ENCODE results near the gene ACAD8.
"Not testable (repeated sequence)": the region's sequence is repeated elsewhere in the genome, so short reads cannot be mapped to it uniquely, and the experiment has no call there.

The ACAD8 gene

DNA sequence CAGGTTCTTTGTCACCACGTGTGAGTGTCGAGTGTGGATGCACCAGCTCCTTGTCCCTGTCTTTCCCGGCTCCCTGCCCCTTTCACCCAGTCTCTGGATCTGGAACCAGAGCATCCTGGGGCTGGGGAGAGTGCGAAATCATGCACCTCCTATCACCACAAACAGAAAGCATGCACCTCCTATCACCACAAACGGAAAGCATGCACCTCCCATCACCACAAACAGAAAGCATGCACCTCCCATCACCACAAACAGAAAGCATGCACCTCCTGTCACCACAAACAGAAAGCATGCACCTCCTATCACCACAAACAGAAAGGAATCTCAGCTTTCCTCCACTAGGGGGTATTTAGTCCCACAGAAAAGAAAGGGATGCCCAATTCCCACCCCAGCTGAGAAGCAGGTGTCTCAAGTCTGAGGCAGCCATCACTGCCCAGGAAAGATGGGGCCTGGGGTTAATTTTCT is 16.9 kb downstream of the ACAD8 start:
- no peak overlapping the region for H3K27ac Mint-ChIP-seq
- ATAC-seq (peak; percentile 36), DNase-seq (no peak)
- H3K36me3 Mint-ChIP-seq (ENCODE audit: low read depth), result no peaks in the 10 kb centered on the region
- peaks cover 37% of the 10 kb centered on the region for H3K4me1 Mint-ChIP-seq
- no peak overlapping the region for H3K4me3 Mint-ChIP-seq
- peaks cover 8% of the 10 kb centered on the region for H3K27me3 Mint-ChIP-seq
- no peaks in the 10 kb centered on the region for H3K9me3 Mint-ChIP-seq

DNA sequence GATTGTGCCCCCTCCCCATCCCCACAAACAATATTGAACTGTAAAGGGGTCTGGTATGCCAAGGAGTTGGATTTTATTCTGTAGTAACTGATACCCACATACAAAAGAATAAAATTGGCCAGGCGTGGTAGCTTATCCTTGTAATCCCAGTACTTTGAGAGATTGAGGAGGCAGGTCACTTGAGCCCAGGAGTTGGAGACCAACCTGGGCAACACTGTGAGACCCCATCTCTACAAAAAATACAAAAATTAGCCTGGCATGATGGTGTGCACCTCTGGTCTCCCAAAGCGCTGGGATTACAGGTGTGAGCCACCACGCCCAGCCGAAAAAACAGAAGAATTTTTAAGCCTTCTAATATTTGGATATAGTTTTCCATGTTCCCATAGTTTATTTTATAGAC is 18.6 kb downstream of the ACAD8 start:
- no peak overlapping the region for H3K27ac Mint-ChIP-seq
- ATAC-seq (no peak), DNase-seq (no peak)
- H3K4me1 Mint-ChIP-seq, result peaks cover 42% of the 10 kb centered on the region
- no peaks in the 10 kb centered on the region for H3K36me3 Mint-ChIP-seq (ENCODE audit: low read depth)
- H3K9me3 Mint-ChIP-seq, result no peaks in the 10 kb centered on the region
- no peak overlapping the region for H3K4me3 Mint-ChIP-seq
- peaks cover 8% of the 10 kb centered on the region for H3K27me3 Mint-ChIP-seq

DNA sequence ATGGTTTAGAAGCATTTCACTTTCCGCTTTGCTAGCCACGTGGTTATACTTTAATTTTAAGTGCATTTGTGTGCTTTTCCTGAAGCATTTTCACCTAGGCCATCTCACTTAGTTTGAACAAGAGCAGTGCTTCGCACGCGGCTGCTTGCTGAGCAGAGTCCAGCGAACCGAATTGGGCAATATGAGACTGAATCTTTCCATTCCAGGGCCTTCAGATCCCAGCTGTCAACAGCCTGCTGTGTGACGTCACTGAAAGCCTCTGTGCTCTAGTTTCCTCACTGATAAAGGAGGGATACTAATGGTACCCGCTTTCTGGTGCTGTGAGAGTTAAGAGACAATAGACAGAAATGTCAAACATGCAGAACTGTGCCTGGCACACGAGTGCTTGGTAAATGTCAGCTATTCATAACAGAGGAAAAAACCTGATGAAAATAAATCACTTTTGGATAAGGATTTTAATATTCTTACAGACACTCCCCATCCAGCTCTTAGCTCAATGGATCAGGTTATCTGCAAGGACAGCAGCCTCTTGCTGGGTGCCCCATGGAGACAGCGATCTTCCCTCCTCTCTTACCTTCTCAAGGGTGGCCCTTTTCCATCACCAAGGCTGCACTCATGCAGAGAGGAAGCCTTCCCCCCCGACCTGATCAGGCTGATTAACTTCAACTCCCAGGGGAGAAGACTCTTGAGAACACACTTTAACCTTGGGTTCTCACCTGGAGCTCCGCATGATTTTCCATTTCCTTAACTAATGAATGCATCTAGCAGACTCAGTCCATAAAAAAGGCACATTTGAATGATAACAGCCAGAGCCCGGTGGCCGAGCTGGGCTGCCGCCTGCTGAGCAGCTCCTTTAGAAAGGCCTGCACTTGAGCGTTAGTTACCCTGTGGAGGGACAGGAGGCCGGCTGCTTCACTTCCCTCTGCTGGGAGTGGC is 19.3 kb downstream of the ACAD8 start:
- no peak overlapping the region for H3K4me3 Mint-ChIP-seq
- peaks cover 45% of the 10 kb centered on the region for H3K4me1 Mint-ChIP-seq
- DNase-seq (no peak), ATAC-seq (no peak)
- peaks cover 4% of the 10 kb centered on the region for H3K36me3 Mint-ChIP-seq (ENCODE audit: low read depth)
- H3K9me3 Mint-ChIP-seq, result no peaks in the 10 kb centered on the region
- no peak overlapping the region for H3K27ac Mint-ChIP-seq
- peaks cover 11% of the 10 kb centered on the region for H3K27me3 Mint-ChIP-seq

DNA sequence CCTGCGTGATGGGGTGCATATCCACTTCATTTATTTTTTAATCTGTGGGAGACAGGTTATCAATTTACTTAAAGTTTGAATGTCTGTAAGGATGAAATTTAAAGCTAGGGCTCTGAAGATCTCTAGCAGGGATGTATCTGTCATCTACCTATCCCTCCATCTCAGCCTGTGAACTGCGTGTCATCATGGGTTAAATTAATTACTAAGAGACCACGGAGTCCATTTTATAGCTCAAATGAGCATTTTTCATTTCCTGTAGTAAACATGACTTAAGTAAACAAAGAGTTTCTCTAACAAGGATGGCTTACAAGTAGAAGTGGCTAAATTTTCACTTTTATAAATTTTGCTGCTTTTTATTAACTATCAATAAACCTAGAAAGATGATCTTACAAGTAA is 19.9 kb downstream of the ACAD8 start:
- DNase-seq (no peak), ATAC-seq (no peak)
- Mint-ChIP-seq H3K36me3 (ENCODE audit: low read depth) (peaks cover 4% of the 10 kb centered on the region), H3K27me3 (peaks cover 13% of the 10 kb centered on the region), H3K27ac (no peak overlapping the region), H3K9me3 (no peaks in the 10 kb centered on the region), H3K4me1 (peaks cover 45% of the 10 kb centered on the region), H3K4me3 (no peak overlapping the region)

DNA sequence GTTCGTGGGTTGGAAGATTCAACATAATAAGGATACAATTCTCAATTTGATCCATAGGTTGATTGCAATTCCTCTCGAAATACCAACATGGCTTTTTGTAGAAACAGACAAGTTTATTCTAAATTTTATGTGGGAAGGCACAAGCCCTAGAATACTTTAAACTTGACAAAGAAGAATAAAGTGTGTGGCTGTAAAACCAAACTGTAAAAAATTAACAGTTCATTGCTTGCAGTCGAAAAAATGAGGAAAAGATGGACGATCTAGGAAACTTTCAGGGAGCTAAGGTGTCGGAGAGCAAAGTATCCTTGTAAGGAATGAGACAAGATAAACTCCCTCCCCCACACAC is 21.8 kb downstream of the ACAD8 start:
- ATAC-seq (no peak), DNase-seq (no peak)
- H3K9me3 Mint-ChIP-seq, result no peaks in the 10 kb centered on the region
- H3K4me1 Mint-ChIP-seq, result peaks cover 43% of the 10 kb centered on the region
- peak overlapping the region; percentile 85 for H3K27ac Mint-ChIP-seq
- peaks cover 18% of the 10 kb centered on the region for H3K27me3 Mint-ChIP-seq
- H3K4me3 Mint-ChIP-seq, result peak overlapping the region; percentile 93
- H3K36me3 Mint-ChIP-seq (ENCODE audit: low read depth), result peaks cover 8% of the 10 kb centered on the region

DNA sequence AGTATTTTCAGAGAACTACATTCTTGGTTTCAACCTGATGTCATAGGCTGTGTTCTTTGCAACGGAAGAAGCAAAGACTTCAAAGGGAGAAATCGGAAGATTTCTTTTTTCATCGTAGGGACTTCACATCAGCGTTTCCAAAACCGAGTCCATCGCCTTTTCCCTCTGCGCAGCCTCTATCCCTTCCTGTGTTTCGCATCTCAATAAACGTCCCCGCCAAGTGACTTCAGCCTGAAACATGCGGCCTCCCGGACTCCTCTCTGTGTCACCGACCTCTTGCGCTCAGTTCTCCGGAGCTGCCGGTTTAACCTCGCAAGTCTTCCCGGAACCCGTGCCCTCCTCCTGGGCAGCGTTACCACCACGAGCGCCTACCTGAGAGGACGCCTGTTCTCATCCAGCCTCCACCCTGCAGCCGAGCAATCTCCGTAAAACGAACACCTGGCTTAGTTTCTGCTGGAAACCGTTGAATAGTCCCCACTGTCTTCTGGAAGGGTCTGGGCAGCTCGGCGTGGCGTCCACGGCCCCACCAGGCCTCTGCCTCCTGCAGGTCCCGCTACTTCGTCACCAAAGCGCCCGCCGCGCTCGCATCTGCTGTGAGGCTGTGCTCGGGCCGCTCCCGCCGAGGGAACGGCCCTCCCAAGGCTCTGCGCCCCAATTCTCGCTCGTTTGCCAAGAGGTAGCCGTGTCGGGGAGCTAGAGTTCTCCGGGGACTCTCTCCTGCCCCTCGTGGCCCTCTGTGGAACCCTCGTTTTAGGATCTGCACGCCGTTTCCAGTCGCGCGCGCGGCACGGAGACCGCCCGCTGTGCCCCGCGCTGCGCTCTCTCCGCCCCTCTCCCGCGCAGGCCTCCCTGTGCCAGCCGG is 22.4 kb downstream of the ACAD8 start, which contains the start of gene GLB1L3:
Gene GLB1L3, plus strand, starts transcription at position 846 of the 862 bp plus-strand sequence. CDS start 362 bp downstream, outside the sequence.
- peaks cover 8% of the 10 kb centered on the region for H3K36me3 Mint-ChIP-seq (ENCODE audit: low read depth)
- ATAC-seq, result peak; percentile 88
- peak within 1 kb of the TSS; percentile 93 for H3K4me3 Mint-ChIP-seq
- peak within 1 kb of the TSS; percentile 85 for H3K27ac Mint-ChIP-seq
- H3K4me1 Mint-ChIP-seq, result peaks cover 38% of the 10 kb centered on the region
- H3K9me3 Mint-ChIP-seq, result no peaks in the 10 kb centered on the region
- H3K27me3 Mint-ChIP-seq, result peaks cover 18% of the 10 kb centered on the region
- DNase-seq, result peak; percentile 76

DNA sequence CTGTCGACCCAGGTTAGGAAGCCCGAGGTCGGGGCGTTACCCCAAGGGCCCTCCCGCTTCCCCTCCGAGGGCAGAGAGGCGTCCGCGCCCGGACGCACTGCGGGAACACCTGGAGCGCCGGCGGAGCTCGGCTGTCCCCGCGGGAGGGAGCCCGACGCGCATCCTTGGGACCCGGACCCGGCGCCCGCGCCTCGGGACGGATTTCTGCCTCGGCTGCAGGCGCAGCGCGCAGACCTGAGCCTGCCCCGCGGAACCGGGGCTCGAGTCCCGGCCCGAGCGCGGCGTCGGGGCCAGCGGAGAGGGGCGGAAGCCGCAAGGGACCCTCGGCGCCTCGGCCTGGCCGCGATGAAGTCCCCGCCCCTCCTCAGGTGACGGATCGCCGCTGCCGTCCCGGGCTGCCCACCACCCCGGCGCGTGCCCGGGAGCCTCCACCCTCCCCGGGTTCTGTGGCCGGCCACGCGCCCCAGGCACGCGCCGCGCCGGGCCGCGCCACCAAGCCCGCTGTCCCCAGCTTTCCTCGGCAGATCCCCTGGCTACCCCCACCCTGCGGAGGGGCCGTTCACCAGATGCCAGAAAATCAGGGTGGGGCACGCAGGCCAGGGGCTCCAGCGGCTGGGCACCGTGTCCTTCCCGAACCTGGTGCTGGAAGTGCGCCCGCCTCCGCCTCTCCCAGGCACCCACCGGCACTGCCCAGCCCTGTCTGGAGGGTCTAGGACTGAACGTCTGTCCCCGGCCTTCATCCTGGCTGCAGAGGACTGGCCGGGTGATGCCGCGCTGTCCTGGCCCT is 23.2 kb downstream of the ACAD8 start:
- Mint-ChIP-seq H3K9me3 (no peaks in the 10 kb centered on the region), H3K27me3 (peaks cover 14% of the 10 kb centered on the region), H3K4me1 (peaks cover 37% of the 10 kb centered on the region), H3K4me3 (peak overlapping the region; percentile 93), H3K36me3 (ENCODE audit: low read depth) (peaks cover 8% of the 10 kb centered on the region), H3K27ac (peak overlapping the region; percentile 85)
- ATAC-seq, result peak; percentile 24
- DNase-seq, result peak; percentile 25

DNA sequence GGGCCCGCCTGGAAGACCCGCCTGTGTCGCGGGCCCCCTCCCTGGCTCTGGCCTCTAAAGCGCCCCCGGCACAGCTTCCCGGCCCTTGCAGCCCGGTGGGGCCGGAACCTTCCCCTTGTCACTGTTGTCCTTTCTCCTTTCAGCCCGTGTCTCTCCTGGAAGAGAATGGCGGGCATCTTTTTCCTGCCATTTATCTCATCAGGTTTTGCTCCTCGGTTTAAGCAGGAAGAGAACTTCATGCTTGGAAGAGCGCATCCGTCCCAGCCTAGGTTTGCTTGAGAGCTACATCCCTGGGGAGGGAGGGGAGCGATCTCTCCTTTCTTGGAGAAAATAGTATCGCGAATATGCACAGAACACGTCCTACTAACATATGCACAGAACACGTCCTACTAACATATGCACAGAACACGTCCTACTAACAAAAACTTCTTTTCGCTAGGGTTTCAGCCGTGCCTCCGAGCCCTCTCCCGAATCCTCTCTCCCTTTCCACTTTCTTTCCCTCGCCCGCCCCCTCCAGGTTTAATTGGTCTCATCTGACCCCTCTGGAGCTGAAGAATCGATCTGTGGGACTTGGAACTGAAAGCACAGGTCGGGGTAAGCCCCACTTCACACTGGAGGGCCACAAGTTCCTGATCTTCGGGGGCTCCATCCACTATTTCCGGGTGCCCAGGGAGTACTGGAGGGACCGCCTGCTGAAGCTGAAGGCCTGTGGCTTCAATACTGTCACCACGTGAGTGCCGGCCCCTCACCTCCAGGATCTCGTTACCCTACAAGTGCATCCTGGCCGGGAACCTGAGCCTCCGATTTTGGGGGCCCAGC is 24.0 kb downstream of the ACAD8 start:
- H3K27ac Mint-ChIP-seq, result peak overlapping the region; percentile 63
- H3K36me3 Mint-ChIP-seq (ENCODE audit: low read depth), result peaks cover 8% of the 10 kb centered on the region
- H3K27me3 Mint-ChIP-seq, result peaks cover 12% of the 10 kb centered on the region
- H3K9me3 Mint-ChIP-seq, result no peaks in the 10 kb centered on the region
- no peak for ATAC-seq
- H3K4me1 Mint-ChIP-seq, result peaks cover 35% of the 10 kb centered on the region
- peak overlapping the region; percentile 81 for H3K4me3 Mint-ChIP-seq
- DNase-seq, result no peak

DNA sequence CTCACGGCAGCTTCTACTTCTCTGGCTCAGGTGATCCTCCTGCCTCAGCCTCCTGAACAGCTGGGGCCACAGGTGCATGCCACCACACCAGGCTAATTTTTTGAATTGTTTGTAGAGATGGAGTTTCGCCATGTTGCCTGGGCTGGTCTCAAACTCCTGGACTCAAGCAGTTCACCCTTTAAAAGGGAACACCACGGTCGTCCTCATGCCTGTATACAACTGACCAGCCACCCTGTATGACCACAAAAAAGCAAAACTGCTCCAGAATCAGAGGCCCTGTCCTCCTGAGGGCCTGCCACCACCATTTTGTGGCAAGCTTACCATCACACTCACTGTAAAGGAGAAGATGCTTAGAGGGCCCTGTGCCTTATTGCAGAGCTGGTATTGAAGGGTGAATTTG is 25.0 kb downstream of the ACAD8 start:
- DNase-seq (no peak), ATAC-seq (no peak)
- peaks cover 25% of the 10 kb centered on the region for H3K4me1 Mint-ChIP-seq
- peaks cover 10% of the 10 kb centered on the region for H3K27me3 Mint-ChIP-seq
- no peak overlapping the region for H3K4me3 Mint-ChIP-seq
- H3K36me3 Mint-ChIP-seq (ENCODE audit: low read depth), result peaks cover 8% of the 10 kb centered on the region
- H3K9me3 Mint-ChIP-seq, result no peaks in the 10 kb centered on the region
- no peak overlapping the region for H3K27ac Mint-ChIP-seq

DNA sequence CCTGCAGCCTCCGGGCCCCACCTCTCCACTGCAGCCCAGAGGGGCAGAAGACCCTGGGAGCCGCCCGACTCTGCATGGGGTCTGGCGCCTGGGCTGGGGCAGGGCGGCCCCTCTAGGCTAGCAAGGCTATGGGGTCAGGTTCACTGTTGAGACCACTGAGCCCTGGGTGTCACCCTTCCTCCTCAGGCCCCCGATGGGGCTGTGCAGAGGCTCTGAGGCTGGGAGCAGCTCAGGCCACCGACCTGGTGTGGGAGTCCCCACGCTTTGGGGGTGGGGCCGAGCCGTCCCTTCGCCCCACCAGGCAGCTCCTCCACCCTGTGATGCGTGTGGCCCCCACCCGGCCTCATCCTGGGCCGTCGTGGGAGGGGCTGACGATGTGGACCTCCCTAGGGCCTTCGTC is 28.3 kb downstream of the ACAD8 start:
- DNase-seq; H3K9me3 Mint-ChIP-seq; H3K27me3 Mint-ChIP-seq; H3K4me1 Mint-ChIP-seq; H3K4me3 Mint-ChIP-seq; H3K27ac Mint-ChIP-seq; H3K36me3 Mint-ChIP-seq (ENCODE audit: low read depth): not testable (repeated sequence)
- peak; percentile 18 for ATAC-seq

DNA sequence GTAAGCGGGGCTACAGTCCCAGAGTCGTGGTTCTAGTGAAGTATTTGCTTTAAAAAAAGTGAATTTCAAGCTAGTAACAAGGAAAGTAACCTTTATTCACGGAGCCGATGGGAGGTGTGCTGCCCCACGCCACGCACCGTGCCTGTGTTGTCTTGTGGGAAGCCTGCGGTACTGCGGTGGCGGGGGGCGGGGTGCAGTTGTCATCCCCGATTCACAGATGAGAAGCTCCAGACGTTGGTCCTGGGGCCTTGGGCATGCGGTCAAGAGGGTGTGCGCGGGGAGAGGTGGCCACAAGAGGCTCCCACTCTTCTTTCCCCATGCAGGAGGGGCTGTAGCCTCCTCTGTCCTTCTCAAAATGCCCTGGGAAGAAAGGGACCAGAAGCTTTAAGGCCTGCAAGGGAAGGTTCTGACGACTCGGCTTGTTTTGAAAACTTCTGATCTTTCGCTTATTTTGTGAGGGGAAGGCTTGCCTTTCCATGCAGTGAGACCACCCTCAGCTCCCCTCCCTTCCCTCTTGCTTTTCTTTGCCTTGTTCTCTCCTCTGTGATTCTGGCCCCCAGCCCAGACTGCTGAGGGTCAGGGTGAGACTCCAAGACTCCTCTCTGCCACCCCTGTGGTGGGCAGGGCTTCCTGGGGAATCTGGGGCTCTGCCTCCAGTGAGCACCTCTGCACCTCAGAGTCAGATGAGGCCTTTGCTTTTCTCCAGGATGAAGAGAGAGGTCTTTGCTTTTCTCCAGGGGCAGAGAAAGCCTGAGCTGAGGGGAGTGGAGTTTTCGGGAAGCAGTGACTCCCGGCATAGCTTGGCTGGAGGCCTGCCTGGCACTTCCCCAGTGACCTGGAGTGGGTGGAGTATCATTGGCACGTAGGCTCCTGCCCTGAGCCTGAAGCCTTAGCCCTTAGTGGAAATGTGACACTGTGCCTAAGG is 29.0 kb downstream of the ACAD8 start:
- Mint-ChIP-seq H3K4me1 (no peaks in the 10 kb centered on the region), H3K27me3 (peaks cover 7% of the 10 kb centered on the region), H3K36me3 (ENCODE audit: low read depth) (peaks cover 5% of the 10 kb centered on the region), H3K9me3 (no peaks in the 10 kb centered on the region), H3K27ac (no peak overlapping the region), H3K4me3 (no peak overlapping the region)
- no peak for DNase-seq
- no peak for ATAC-seq

DNA sequence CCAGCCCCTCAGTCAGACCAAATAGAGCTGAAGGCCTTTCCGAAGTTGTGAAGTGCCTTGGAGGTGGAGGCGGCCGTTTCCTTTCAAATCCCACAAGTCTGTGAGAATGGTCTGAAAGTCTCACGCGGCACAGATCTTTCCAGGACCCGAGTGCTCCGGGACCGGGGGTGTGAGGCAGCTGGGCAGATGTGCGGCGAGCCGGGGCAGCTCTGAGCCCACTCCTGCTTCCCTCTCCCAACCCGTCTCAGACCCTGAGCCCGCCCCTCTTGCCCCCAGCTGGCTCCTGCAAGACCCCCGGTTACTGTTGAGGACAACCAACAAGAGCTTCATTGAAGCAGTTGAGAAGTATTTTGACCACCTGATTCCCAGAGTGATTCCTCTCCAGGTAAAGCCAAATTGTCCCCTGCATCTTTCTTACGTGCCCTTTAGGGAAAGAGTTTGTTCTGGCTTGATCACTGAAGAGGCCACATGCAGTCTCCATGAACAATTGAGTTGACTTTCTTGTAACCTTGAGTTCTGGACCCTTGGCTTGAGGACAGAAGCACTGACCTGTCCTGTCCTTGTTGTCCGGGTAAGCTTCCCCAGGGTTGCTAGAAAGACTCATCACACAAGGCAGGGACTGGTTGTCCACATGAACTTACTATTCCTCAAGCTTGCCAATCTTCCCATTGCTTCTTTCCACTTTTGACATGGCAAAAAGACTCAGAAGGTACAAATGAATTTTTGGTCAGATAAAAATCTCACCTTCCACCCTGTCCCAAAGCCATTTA is 30.3 kb downstream of the ACAD8 start:
- no peak overlapping the region for H3K4me3 Mint-ChIP-seq
- H3K27ac Mint-ChIP-seq, result no peak overlapping the region
- no peak for ATAC-seq

More for the DNA sequence above, 30.3 kb downstream of the ACAD8 start:
- Mint-ChIP-seq H3K4me1 (no peaks in the 10 kb centered on the region), H3K27me3 (peaks cover 5% of the 10 kb centered on the region), H3K36me3 (ENCODE audit: low read depth) (peaks cover 1% of the 10 kb centered on the region), H3K9me3 (no peaks in the 10 kb centered on the region)
- no peak for DNase-seq
